ENCODE results near the gene SPDYE3.
"Not testable (repeated sequence)": the region's sequence is repeated elsewhere in the genome, so short reads cannot be mapped to it uniquely, and the experiment has no call there.

SPDYE3 gene

GRCh38 chr7:100364480-100364879, 57.0 kb downstream of the SPDYE3 start:
- H3K9me3 ChIP-seq (ENCODE audit: control insufficient read depth, insufficient read depth, low read length): no peaks in the 10 kb centered on the region
- H3K36me3 ChIP-seq (ENCODE audit: control insufficient read depth, low read length): peaks cover 55% of the 10 kb centered on the region
- H3K4me3 ChIP-seq (ENCODE audit: low read length): no peak overlapping the region
- no peaks in the 10 kb centered on the region for H3K79me2 ChIP-seq (ENCODE audit: control insufficient read depth, low read length)
- TF ChIP-seq EZH2phosphoT487 (IDR thresholded peaks at IDR 0.05; ENCODE audit: borderline replicate concordance, low read length): no peak
- TF ChIP-seq CTCF (IDR thresholded peaks at IDR 0.05; ENCODE audit: low read depth, low read length, poor library complexity, severe bottlenecking): no peak
- no peaks in the 10 kb centered on the region for H4K20me1 ChIP-seq (ENCODE audit: control insufficient read depth, insufficient read depth, low read depth, low read length)
- peaks cover 52% of the 10 kb centered on the region for H3F3A ChIP-seq (ENCODE audit: control insufficient read depth, insufficient read depth)
- H3K27ac ChIP-seq (ENCODE audit: low read depth, low read length): no peak overlapping the region
- H3K4me2 ChIP-seq (ENCODE audit: low read length): no peak overlapping the region
- H3K9me2 ChIP-seq (replicated peaks; ENCODE audit: control insufficient read depth, low read length): no peaks in the 10 kb centered on the region
- H3K4me1 ChIP-seq (ENCODE audit: control insufficient read depth, low read length): peaks cover 52% of the 10 kb centered on the region
- no peaks in the 10 kb centered on the region for H3K27me3 ChIP-seq (ENCODE audit: control insufficient read depth, low read length)

GRCh38 chr7:100365998-100366367, 58.5 kb downstream of the SPDYE3 start:
- Histone ChIP-seq H3K4me3 (ENCODE audit: low read length) (peak overlapping the region; percentile 56), H3K27ac (ENCODE audit: low read depth, low read length) (peak overlapping the region; percentile 92), H3F3A (ENCODE audit: control insufficient read depth, insufficient read depth) (peaks cover 56% of the 10 kb centered on the region), H3K4me1 (ENCODE audit: control insufficient read depth, low read length) (peaks cover 67% of the 10 kb centered on the region), H3K36me3 (ENCODE audit: control insufficient read depth, low read length) (peaks cover 41% of the 10 kb centered on the region), H3K4me2 (ENCODE audit: low read length) (peak overlapping the region; percentile 71)
- not testable (repeated sequence) for H3K27me3 ChIP-seq (ENCODE audit: control insufficient read depth, low read length); H4K20me1 ChIP-seq (ENCODE audit: control insufficient read depth, insufficient read depth, low read depth, low read length); H3K9me2 ChIP-seq (replicated peaks; ENCODE audit: control insufficient read depth, low read length); H3K9me3 ChIP-seq (ENCODE audit: control insufficient read depth, insufficient read depth, low read length); H3K79me2 ChIP-seq (ENCODE audit: control insufficient read depth, low read length)

- Histone ChIP-seq H3K4me3 (ENCODE audit: low read length) (peak overlapping the region; percentile 56), H3K9me3 (ENCODE audit: control insufficient read depth, insufficient read depth, low read length) (no peaks in the 10 kb centered on the region), H3K4me2 (ENCODE audit: low read length) (peak overlapping the region; percentile 71), H4K20me1 (ENCODE audit: control insufficient read depth, insufficient read depth, low read depth, low read length) (no peaks in the 10 kb centered on the region), H3F3A (ENCODE audit: control insufficient read depth, insufficient read depth) (peaks cover 59% of the 10 kb centered on the region), H3K4me1 (ENCODE audit: control insufficient read depth, low read length) (peaks cover 73% of the 10 kb centered on the region), H3K27me3 (ENCODE audit: control insufficient read depth, low read length) (no peaks in the 10 kb centered on the region), H3K27ac (ENCODE audit: low read depth, low read length) (peak overlapping the region; percentile 92), H3K36me3 (ENCODE audit: control insufficient read depth, low read length) (peaks cover 35% of the 10 kb centered on the region), H3K9me2 (replicated peaks; ENCODE audit: control insufficient read depth, low read length) (no peaks in the 10 kb centered on the region), H3K79me2 (ENCODE audit: control insufficient read depth, low read length) (no peaks in the 10 kb centered on the region)
- TF ChIP-seq CTCF (IDR thresholded peaks at IDR 0.05; ENCODE audit: low read depth, low read length, poor library complexity, severe bottlenecking) (no peak), EZH2phosphoT487 (IDR thresholded peaks at IDR 0.05; ENCODE audit: borderline replicate concordance, low read length) (no peak)
Observed at GRCh38 chr7:100366411-100367250, 59.1 kb downstream of the SPDYE3 start.

GRCh38 chr7:100367251-100367620, 59.7 kb downstream of the SPDYE3 start:
- no peaks in the 10 kb centered on the region for H3K9me2 ChIP-seq (replicated peaks; ENCODE audit: control insufficient read depth, low read length)
- peak overlapping the region; percentile 92 for H3K27ac ChIP-seq (ENCODE audit: low read depth, low read length)
- H3F3A ChIP-seq (ENCODE audit: control insufficient read depth, insufficient read depth): peaks cover 53% of the 10 kb centered on the region
- peaks cover 80% of the 10 kb centered on the region for H3K4me1 ChIP-seq (ENCODE audit: control insufficient read depth, low read length)
- H3K4me3 ChIP-seq (ENCODE audit: low read length): peak overlapping the region; percentile 56
- H3K79me2 ChIP-seq (ENCODE audit: control insufficient read depth, low read length): no peaks in the 10 kb centered on the region
- TF ChIP-seq EZH2phosphoT487 (IDR thresholded peaks at IDR 0.05; ENCODE audit: borderline replicate concordance, low read length) (no peak), CTCF (IDR thresholded peaks at IDR 0.05; ENCODE audit: low read depth, low read length, poor library complexity, severe bottlenecking) (no peak)
- peaks cover 30% of the 10 kb centered on the region for H3K36me3 ChIP-seq (ENCODE audit: control insufficient read depth, low read length)
- no peaks in the 10 kb centered on the region for H3K27me3 ChIP-seq (ENCODE audit: control insufficient read depth, low read length)
- H3K4me2 ChIP-seq (ENCODE audit: low read length): peak overlapping the region; percentile 71
- no peaks in the 10 kb centered on the region for H4K20me1 ChIP-seq (ENCODE audit: control insufficient read depth, insufficient read depth, low read depth, low read length)
- H3K9me3 ChIP-seq (ENCODE audit: control insufficient read depth, insufficient read depth, low read length): no peaks in the 10 kb centered on the region

All from DOHH2 (cell line).